HEK293 (cell line): ENCODE results near the gene TFDP1.

Source experiments
- CTCF ChIA-PET: fragments of 350-600 bp; formaldehyde crosslinking; extraction: SDS; loops from one replicate; lab custom pipeline; 2021; ENCODE audit warnings: antibody characterized with exemption; lab: Yijun Ruan, JAX
- POLR2A ChIA-PET: fragments of 300-600 bp; formaldehyde crosslinking; extraction: SDS; loops from one replicate; lab custom pipeline; 2020; ENCODE audit warnings: antibody characterized with exemption, inconsistent platforms; lab: Yijun Ruan, JAX
- H3K27ac ChIP-seq: fragments of 200-500 bp; sonication (Bioruptor generic); 2 replicates; pipeline ENCODE4 v1.5.1; 2014; ENCODE audit warnings: low read depth, low read length, control low read depth, inconsistent platforms; ENCODE audit errors: extremely low read depth
- H3K36me3 ChIP-seq, 2 experiments: fragments of 200-500 bp in 1 of 2; sonication (Bioruptor generic) in 1 of 2; 1 replicate in 1 of 2; 2 replicates in 1 of 2; pipeline ENCODE4 v1.5.1; 2014 to 2017; ENCODE audit warnings: inconsistent platforms in 2 of 2, low read length in 2 of 2; ENCODE audit not compliant: control insufficient read depth in 2 of 2, insufficient read depth in 1 of 2
- H3K4me1 ChIP-seq: fragments of 200-500 bp; sonication (Bioruptor generic); 2 replicates; pipeline ENCODE4 v1.5.1; 2014; ENCODE audit warnings: mild to moderate bottlenecking, low read length, inconsistent platforms; ENCODE audit not compliant: control insufficient read depth, insufficient read depth
- H3K4me3 ChIP-seq: 2 replicates; pipeline ENCODE4 v1.5.1; 2011; ENCODE audit warnings: low read depth, mild to moderate bottlenecking, control low read depth, low read length, moderate library complexity
- H3K9me3 ChIP-seq: fragments of 200-500 bp; sonication (Bioruptor generic); 2 replicates; pipeline ENCODE4 v1.5.1; 2014; ENCODE audit warnings: low read depth, low read length, inconsistent platforms; ENCODE audit not compliant: control insufficient read depth, insufficient read depth
- KLF8 ChIP-seq: fragments of 450-650 bp; formaldehyde crosslinking; IDR thresholded peaks from 2 replicates; pipeline ENCODE4 v1.5.1; 2016; ENCODE audit warnings: missing biosample characterization, missing genetic modification characterization
- MEIS1 ChIP-seq: sonication (generic); formaldehyde crosslinking; IDR thresholded peaks from 2 replicates; pipeline ENCODE4 v1.8.1; 2022; ENCODE audit warnings: missing genetic modification reagents, mild to moderate bottlenecking, borderline replicate concordance
- ZNF140 ChIP-seq: fragments of 450-650 bp; formaldehyde crosslinking; IDR thresholded peaks from 2 replicates; pipeline ENCODE4 v1.5.1; 2016; ENCODE audit warnings: missing biosample characterization, missing genetic modification characterization
- ZNF223 ChIP-seq: fragments of 450-650 bp; formaldehyde crosslinking; IDR thresholded peaks from 2 replicates; pipeline ENCODE4 v1.5.1; 2016; ENCODE audit warnings: missing biosample characterization, missing genetic modification characterization
- ZNF350 ChIP-seq: fragments of 450-650 bp; formaldehyde crosslinking; IDR thresholded peaks from 2 replicates; pipeline ENCODE4 v1.5.0; 2017; ENCODE audit warnings: missing biosample characterization, mild to moderate bottlenecking, missing genetic modification characterization
- ZNF391 ChIP-seq: fragments of 450-650 bp; formaldehyde crosslinking; IDR thresholded peaks from 2 replicates; pipeline ENCODE4 v1.5.1; 2016; ENCODE audit warnings: low read depth, missing biosample characterization, missing genetic modification characterization, borderline replicate concordance
- ZNF404 ChIP-seq: fragments of 450-650 bp; formaldehyde crosslinking; IDR thresholded peaks from 2 replicates; pipeline ENCODE4 v1.5.1; 2017; ENCODE audit warnings: missing biosample characterization, missing genetic modification characterization
- ZNF585B ChIP-seq: fragments of 450-650 bp; formaldehyde crosslinking; IDR thresholded peaks from 2 replicates; pipeline ENCODE4 v1.5.1; 2016; ENCODE audit warnings: missing biosample characterization, missing genetic modification characterization
- ZNF600 ChIP-seq: fragments of 450-650 bp; formaldehyde crosslinking; IDR thresholded peaks from 2 replicates; pipeline ENCODE4 v1.5.1; 2016; ENCODE audit warnings: missing biosample characterization, missing genetic modification characterization
- ZNF654 ChIP-seq: fragments of 450-650 bp; formaldehyde crosslinking; IDR thresholded peaks from 2 replicates; pipeline ENCODE4 v1.5.1; 2016; ENCODE audit warnings: low read depth, missing biosample characterization, missing genetic modification characterization
- ZNF658 ChIP-seq: fragments of 450-650 bp; formaldehyde crosslinking; IDR thresholded peaks from 2 replicates; pipeline ENCODE4; 2016; ENCODE audit warnings: missing biosample characterization, missing genetic modification characterization
- ZNF747 ChIP-seq: fragments of 450-650 bp; formaldehyde crosslinking; IDR thresholded peaks from 2 replicates; pipeline ENCODE4 v1.5.1; 2016; ENCODE audit warnings: missing biosample characterization, missing genetic modification characterization
- ZSCAN30 ChIP-seq: fragments of 450-650 bp; IDR thresholded peaks from 2 replicates; pipeline ENCODE4 v1.5.1; 2018; ENCODE audit warnings: missing biosample characterization, mild to moderate bottlenecking, missing genetic modification characterization, moderate library complexity
- TF ChIP-seq, protein P1 (sequence below): fragments of 450-650 bp; formaldehyde crosslinking; IDR thresholded peaks from 2 replicates; pipeline ENCODE4 v1.5.1; 2016; ENCODE audit warnings: missing biosample characterization, missing genetic modification characterization
- TF ChIP-seq, protein P2 (sequence below): fragments of 450-650 bp; formaldehyde crosslinking; IDR thresholded peaks from 2 replicates; pipeline ENCODE4 v1.5.1; 2016; ENCODE audit warnings: missing biosample characterization, missing genetic modification characterization
- TF ChIP-seq, protein P3 (sequence below): fragments of 450-650 bp; formaldehyde crosslinking; IDR thresholded peaks from 2 replicates; pipeline ENCODE4 v1.5.1; 2016; ENCODE audit warnings: missing biosample characterization, missing genetic modification characterization
- TF ChIP-seq, protein P4 (sequence below): fragments of 450-650 bp; formaldehyde crosslinking; IDR thresholded peaks from 2 replicates; pipeline ENCODE4 v1.5.1; 2016; ENCODE audit warnings: missing biosample characterization, missing genetic modification characterization

TFDP1 gene

DNA sequence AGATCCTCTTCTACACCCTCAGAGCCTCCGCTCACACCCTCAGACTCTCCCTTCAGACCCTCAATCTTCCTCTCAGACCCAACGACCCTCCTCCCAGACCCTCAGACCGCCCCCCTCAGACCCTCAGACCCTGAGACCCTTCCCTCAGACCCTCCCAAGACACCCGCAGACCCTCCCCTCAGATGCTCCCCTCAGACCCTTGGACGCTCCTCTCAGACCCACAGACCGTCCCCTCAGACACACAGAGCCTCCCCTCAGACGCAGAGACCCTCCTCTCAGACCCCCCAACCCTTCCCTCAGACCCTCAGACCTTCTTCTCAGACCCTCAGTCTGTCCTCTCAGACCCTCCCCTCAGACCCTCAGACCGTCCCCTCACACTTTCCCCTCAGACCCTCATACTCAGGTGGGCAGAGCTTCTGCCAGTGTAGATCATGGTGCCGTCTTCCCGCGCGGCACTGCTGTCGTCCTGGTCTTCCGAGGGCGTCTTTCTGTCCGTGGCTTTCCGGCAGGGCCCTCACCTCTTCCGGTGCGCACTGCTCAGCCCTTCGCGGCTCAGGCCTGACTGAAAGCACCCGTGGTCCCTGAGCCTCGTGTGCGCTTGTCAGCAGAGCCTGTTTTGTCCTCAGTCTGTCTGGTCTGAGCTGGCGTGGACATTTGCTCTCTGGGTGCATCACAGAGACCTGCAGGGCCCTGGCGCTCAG lies 18.9 kb upstream of the TFDP1 start (continued):
- TF ChIP-seq ZNF747 (tag by site-specific recombination) (no peak), MEIS1 (no peak), ZNF404 (no peak)

DNA sequence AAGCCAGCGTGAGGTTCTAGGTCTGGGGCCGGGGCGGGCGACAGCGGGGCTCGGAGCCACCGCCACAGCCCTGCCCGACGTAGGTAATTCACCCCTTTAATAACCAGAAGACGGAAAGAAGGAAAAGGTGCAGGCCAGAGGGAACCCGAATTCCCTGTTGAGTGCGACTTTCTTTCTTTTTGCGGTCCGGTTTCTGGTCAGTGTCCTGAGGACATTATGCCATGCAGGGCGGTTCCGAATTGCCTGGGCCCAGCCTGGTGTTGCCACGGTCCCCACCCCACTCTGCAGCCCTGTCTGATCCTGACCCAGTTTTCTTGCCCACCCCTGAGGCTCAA lies 18.4 kb upstream of the TFDP1 start:
- POLR2A ChIA-PET = no interaction called here
- no peak for TF ChIP-seq ZNF585B (tag by site-specific recombination)
- TF ChIP-seq ZNF350 (tag by site-specific recombination) = no peak
- TF ChIP-seq, protein P1, sequence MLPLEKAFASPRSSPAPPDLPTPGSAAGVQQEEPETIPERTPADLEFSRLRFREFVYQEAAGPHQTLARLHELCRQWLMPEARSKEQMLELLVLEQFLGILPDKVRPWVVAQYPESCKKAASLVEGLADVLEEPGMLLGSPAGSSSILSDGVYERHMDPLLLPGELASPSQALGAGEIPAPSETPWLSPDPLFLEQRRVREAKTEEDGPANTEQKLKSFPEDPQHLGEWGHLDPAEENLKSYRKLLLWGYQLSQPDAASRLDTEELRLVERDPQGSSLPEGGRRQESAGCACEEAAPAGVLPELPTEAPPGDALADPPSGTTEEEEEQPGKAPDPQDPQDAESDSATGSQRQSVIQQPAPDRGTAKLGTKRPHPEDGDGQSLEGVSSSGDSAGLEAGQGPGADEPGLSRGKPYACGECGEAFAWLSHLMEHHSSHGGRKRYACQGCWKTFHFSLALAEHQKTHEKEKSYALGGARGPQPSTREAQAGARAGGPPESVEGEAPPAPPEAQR = no peak
- no peak for TF ChIP-seq ZNF658 (tag by site-specific recombination)
- TF ChIP-seq KLF8 (tag by site-specific recombination) = no peak
- no peak for TF ChIP-seq ZSCAN30
- TF ChIP-seq ZNF600 (tag by site-specific recombination) = no peak
- TF ChIP-seq, protein P2, sequence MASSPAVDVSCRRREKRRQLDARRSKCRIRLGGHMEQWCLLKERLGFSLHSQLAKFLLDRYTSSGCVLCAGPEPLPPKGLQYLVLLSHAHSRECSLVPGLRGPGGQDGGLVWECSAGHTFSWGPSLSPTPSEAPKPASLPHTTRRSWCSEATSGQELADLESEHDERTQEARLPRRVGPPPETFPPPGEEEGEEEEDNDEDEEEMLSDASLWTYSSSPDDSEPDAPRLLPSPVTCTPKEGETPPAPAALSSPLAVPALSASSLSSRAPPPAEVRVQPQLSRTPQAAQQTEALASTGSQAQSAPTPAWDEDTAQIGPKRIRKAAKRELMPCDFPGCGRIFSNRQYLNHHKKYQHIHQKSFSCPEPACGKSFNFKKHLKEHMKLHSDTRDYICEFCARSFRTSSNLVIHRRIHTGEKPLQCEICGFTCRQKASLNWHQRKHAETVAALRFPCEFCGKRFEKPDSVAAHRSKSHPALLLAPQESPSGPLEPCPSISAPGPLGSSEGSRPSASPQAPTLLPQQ (tag by site-specific recombination) = no peak
- TF ChIP-seq ZNF223 = no peak
- TF ChIP-seq, protein P3, sequence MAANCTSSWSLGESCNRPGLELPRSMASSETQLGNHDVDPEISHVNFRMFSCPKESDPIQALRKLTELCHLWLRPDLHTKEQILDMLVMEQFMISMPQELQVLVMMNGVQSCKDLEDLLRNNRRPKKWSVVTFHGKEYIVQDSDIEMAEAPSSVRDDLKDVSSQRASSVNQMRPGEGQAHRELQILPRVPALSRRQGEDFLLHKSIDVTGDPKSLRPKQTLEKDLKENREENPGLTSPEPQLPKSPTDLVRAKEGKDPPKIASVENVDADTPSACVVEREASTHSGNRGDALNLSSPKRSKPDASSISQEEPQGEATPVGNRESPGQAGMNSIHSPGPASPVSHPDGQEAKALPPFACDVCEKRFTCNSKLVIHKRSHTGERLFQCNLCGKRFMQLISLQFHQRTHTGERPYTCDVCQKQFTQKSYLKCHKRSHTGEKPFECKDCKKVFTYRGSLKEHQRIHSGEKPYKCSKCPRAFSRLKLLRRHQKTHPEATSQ (tag by site-specific recombination) = no peak
- TF ChIP-seq ZNF140 (tag by site-specific recombination) = no peak
- TF ChIP-seq, protein P4, sequence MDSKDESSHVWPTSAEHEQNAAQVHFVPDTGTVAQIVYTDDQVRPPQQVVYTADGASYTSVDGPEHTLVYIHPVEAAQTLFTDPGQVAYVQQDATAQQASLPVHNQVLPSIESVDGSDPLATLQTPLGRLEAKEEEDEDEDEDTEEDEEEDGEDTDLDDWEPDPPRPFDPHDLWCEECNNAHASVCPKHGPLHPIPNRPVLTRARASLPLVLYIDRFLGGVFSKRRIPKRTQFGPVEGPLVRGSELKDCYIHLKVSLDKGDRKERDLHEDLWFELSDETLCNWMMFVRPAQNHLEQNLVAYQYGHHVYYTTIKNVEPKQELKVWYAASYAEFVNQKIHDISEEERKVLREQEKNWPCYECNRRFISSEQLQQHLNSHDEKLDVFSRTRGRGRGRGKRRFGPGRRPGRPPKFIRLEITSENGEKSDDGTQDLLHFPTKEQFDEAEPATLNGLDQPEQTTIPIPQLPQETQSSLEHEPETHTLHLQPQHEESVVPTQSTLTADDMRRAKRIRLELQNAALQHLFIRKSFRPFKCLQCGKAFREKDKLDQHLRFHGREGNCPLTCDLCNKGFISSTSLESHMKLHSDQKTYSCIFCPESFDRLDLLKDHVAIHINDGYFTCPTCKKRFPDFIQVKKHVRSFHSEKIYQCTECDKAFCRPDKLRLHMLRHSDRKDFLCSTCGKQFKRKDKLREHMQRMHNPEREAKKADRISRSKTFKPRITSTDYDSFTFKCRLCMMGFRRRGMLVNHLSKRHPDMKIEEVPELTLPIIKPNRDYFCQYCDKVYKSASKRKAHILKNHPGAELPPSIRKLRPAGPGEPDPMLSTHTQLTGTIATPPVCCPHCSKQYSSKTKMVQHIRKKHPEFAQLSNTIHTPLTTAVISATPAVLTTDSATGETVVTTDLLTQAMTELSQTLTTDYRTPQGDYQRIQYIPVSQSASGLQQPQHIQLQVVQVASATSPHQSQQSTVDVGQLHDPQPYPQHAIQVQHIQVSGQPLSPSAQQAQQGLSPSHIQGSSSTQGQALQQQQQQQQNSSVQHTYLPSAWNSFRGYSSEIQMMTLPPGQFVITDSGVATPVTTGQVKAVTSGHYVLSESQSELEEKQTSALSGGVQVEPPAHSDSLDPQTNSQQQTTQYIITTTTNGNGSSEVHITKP = no peak
- TF ChIP-seq ZNF391 (tag by site-specific recombination) = no peak
- no peak for TF ChIP-seq ZNF654 (tag by site-specific recombination)
- TF ChIP-seq, all 188 proteins: peak for 0
- Histone ChIP-seq H3K27ac (no peak overlapping the region), H3K4me3 (no peak overlapping the region), H3K9me3 (no peaks in the 10 kb centered on the region), H3K36me3 (no peaks in the 10 kb centered on the region), H3K4me1 (no peaks in the 10 kb centered on the region)
- CTCF ChIA-PET = interaction anchor here (0.6 kb wide), 2 partner anchors 68 to 108 kb away, joined by 3 to 5 read pairs; no protein-coding TSS in a partner anchor
